Panc1 (cell line): ENCODE measurements around the gene RABGGTA.

Source experiments
- CTCF ChIP-seq: fragments of 450-650 bp; IDR thresholded peaks from 2 replicates; pipeline ENCODE4 v1.5.1; 2017; ENCODE audit warnings: mild to moderate bottlenecking
- POLR2AphosphoS5 ChIP-seq: IDR thresholded peaks from 2 replicates; pipeline ENCODE4 v1.6.1; 2012; ENCODE audit warnings: mild to moderate bottlenecking, low read depth, low read length, moderate library complexity
- SIN3A ChIP-seq: IDR thresholded peaks from 2 replicates; pipeline ENCODE4 v1.6.1; 2012; ENCODE audit warnings: low read depth, mild to moderate bottlenecking, low read length, moderate library complexity, borderline replicate concordance; ENCODE audit not compliant: insufficient read depth
- TCF7L2 ChIP-seq: IDR thresholded peaks from 2 replicates; pipeline ENCODE4 v1.6.1; 2011; ENCODE audit warnings: mild to moderate bottlenecking, low read depth, low read length, inconsistent platforms

GRCh38 chr14:24315807-24316596, 44.6 kb upstream of the RABGGTA start:
- TF ChIP-seq POLR2AphosphoS5 (no peak), CTCF (no peak), TCF7L2 (no peak), SIN3A (no peak)
